ENCODE measurements around the gene TIGD3. TPM values are rescaled to one million over a fixed set of nuclear protein-coding genes. Genes with fewer than 3 reads are reported as not detected.

TIGD3 gene
- total RNA-seq, 1 experiment from 2014 or later: 3.0 TPM

DNA sequence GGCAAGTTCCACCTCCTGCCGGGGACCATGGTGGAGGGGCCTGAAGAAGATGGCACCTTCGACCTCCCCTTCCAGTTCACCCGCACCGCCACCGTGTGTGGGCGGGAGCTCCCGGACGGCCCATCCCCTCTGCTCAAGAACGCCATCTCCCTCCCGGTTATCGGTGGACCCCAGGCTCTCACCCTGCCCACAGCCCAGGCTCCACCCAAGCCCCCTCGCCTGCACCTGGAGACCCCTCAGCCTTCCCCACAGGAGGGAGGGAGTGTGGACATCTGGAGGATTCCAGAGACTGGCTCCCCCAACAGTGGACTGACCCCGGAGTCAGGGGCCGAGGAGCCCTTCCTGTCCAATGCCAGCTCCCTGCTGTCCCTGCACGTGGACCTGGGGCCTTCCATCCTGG lies 33.5 kb upstream of the TIGD3 start:
- Mint-ChIP-seq H3K27ac (ENCODE audit: unreplicated experiment) (no peak overlapping the region), H3K4me3 (ENCODE audit: unreplicated experiment) (no peak overlapping the region), H3K27me3 (ENCODE audit: insufficient read depth, unreplicated experiment) (no peaks in the 10 kb centered on the region), H3K4me1 (ENCODE audit: low read depth, unreplicated experiment) (peaks cover 14% of the 10 kb centered on the region), H3K9me3 (ENCODE audit: unreplicated experiment) (no peaks in the 10 kb centered on the region), H3K36me3 (ENCODE audit: insufficient read depth, unreplicated experiment) (peaks cover 65% of the 10 kb centered on the region)
- DNase-seq: no peak
- Histone ChIP-seq H3K36me3 (ENCODE audit: control insufficient read depth, insufficient read depth, low read length) (peaks cover 8% of the 10 kb centered on the region), H3K4me1 (peaks cover 13% of the 10 kb centered on the region), H3K27me3 (replicated peaks; ENCODE audit: control insufficient read depth, insufficient read depth, low read length) (no peaks in the 10 kb centered on the region), H3K4me3 (ENCODE audit: low read depth, low read length) (no peak overlapping the region), H3K9me3 (no peaks in the 10 kb centered on the region)
- ChIA-PET POLR2A (no interaction called here), CTCF (interaction anchor here (1.3 kb wide), 1 partner anchor 40 kb away, joined by 4 read pairs; no protein-coding TSS in a partner anchor)
- TF ChIP-seq, protein P1, sequence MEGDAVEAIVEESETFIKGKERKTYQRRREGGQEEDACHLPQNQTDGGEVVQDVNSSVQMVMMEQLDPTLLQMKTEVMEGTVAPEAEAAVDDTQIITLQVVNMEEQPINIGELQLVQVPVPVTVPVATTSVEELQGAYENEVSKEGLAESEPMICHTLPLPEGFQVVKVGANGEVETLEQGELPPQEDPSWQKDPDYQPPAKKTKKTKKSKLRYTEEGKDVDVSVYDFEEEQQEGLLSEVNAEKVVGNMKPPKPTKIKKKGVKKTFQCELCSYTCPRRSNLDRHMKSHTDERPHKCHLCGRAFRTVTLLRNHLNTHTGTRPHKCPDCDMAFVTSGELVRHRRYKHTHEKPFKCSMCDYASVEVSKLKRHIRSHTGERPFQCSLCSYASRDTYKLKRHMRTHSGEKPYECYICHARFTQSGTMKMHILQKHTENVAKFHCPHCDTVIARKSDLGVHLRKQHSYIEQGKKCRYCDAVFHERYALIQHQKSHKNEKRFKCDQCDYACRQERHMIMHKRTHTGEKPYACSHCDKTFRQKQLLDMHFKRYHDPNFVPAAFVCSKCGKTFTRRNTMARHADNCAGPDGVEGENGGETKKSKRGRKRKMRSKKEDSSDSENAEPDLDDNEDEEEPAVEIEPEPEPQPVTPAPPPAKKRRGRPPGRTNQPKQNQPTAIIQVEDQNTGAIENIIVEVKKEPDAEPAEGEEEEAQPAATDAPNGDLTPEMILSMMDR (IDR thresholded peaks at IDR 0.05; ENCODE audit: insufficient read depth in 1 of 2, low read depth in 1 of 2, low read length in 1 of 2, severe bottlenecking in 1 of 2, unreplicated experiment in 1 of 2): no peak
- intact Hi-C loops (cut with micrococcal nuclease; ENCODE audit: unreplicated experiment): no loop called here
- BruUV-seq (replicated peaks): no TSS peak

DNA sequence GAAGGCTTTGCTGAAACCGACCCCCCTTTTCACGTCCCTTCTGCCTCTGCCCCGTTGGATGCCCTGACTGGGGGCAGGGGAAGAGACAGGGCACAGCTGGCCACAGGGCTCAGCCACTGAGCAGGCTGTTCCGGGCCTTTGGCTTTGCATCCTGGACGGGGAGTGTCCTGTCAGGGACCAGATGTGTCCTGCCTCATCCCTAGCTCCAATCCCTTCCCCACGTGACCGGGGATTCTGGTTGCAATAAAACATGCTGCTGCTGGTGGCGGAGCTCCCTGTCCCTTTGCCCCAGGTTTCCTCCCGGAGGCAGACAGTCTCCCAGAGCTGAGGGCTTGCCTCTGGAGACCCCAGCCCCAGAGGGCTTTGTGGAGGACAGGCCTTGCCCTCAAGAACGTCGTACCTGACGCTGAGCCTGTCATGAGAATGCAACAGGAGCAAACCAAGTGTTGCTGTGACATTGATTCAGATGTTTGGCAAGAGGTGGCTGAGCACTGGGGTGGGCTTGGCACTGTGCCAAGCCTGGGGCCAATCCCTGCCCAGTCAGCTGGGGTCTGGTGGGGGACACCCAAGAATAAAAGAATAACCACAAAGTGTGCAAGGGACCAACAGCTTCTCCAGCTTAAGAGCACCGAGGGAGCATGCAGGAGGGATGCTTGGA lies 32.6 kb upstream of the TIGD3 start:
- H3K4me3 Mint-ChIP-seq (ENCODE audit: unreplicated experiment): no peak overlapping the region
- H3K27me3 ChIP-seq (replicated peaks; ENCODE audit: control insufficient read depth, insufficient read depth, low read length): no peaks in the 10 kb centered on the region
- TF ChIP-seq, protein P1 (IDR thresholded peaks at IDR 0.05; ENCODE audit: insufficient read depth in 1 of 2, low read depth in 1 of 2, low read length in 1 of 2, severe bottlenecking in 1 of 2, unreplicated experiment in 1 of 2): no peak
- H3K4me3 ChIP-seq (ENCODE audit: low read depth, low read length): no peak overlapping the region
- CTCF ChIA-PET: interaction anchor here (0.5 to 1.3 kb wide), 3 partner anchors 41 to 339 kb away, joined by 3 to 4 read pairs (median 3); no protein-coding TSS in a partner anchor
- peaks cover 7% of the 10 kb centered on the region for H3K4me1 Mint-ChIP-seq (ENCODE audit: low read depth, unreplicated experiment)
- POLR2A ChIA-PET: interaction anchor here (0.5 kb wide), 1 partner anchor 47 kb away, joined by 4 read pairs; no protein-coding TSS in a partner anchor
- H3K4me1 ChIP-seq: peaks cover 9% of the 10 kb centered on the region
- H3K27ac Mint-ChIP-seq (ENCODE audit: unreplicated experiment): peak overlapping the region; percentile 25
- H3K36me3 ChIP-seq (ENCODE audit: control insufficient read depth, insufficient read depth, low read length): peaks cover 8% of the 10 kb centered on the region
- intact Hi-C loops (cut with micrococcal nuclease; ENCODE audit: unreplicated experiment): no loop called here
- H3K36me3 Mint-ChIP-seq (ENCODE audit: insufficient read depth, unreplicated experiment): peaks cover 69% of the 10 kb centered on the region
- BruUV-seq (replicated peaks): no TSS peak
- no peaks in the 10 kb centered on the region for H3K9me3 ChIP-seq
- no peaks in the 10 kb centered on the region for H3K9me3 Mint-ChIP-seq (ENCODE audit: unreplicated experiment)
- H3K27me3 Mint-ChIP-seq (ENCODE audit: insufficient read depth, unreplicated experiment): no peaks in the 10 kb centered on the region
- no peak for DNase-seq

- CTCF ChIA-PET: interaction anchor here (0.6 to 2.0 kb wide), 5 partner anchors 8 to 564 kb away, joined by 4 to 12 read pairs (median 6); partner anchors contain the start of gene FIBP
- no peak for DNase-seq
- Mint-ChIP-seq H3K4me1 (ENCODE audit: low read depth, unreplicated experiment) (peaks cover 7% of the 10 kb centered on the region), H3K9me3 (ENCODE audit: unreplicated experiment) (no peaks in the 10 kb centered on the region), H3K27me3 (ENCODE audit: insufficient read depth, unreplicated experiment) (no peaks in the 10 kb centered on the region), H3K27ac (ENCODE audit: unreplicated experiment) (peak overlapping the region; percentile 38), H3K36me3 (ENCODE audit: insufficient read depth, unreplicated experiment) (peaks cover 77% of the 10 kb centered on the region), H3K4me3 (ENCODE audit: unreplicated experiment) (no peak overlapping the region)
- Histone ChIP-seq H3K4me1 (peaks cover 4% of the 10 kb centered on the region; the same call in 1 of the 2 replicates), H3K4me3 (ENCODE audit: low read depth, low read length) (no peak overlapping the region), H3K36me3 (ENCODE audit: control insufficient read depth, insufficient read depth, low read length) (peaks cover 8% of the 10 kb centered on the region), H3K27me3 (replicated peaks; ENCODE audit: control insufficient read depth, insufficient read depth, low read length) (no peaks in the 10 kb centered on the region), H3K9me3 (no peaks in the 10 kb centered on the region)
- intact Hi-C loops (cut with micrococcal nuclease; ENCODE audit: unreplicated experiment): no loop called here
- TF ChIP-seq, protein P1 (IDR thresholded peaks at IDR 0.05; ENCODE audit: insufficient read depth in 1 of 2, low read depth in 1 of 2, low read length in 1 of 2, severe bottlenecking in 1 of 2, unreplicated experiment in 1 of 2): no peak
- POLR2A ChIA-PET: interaction anchor here (1.0 kb wide), 1 partner anchor 9 kb away, joined by 4 read pairs; the partner anchor contains the start of gene CDC42EP2
- no TSS peak for BruUV-seq (replicated peaks)
Measured at GRCh38 chr11:65323813-65324212, 30.7 kb upstream of the TIGD3 start.
